ENCODE data around the gene ARL6IP4. TPM values are rescaled to one million over a fixed set of nuclear protein-coding genes. Genes with fewer than 3 reads are reported as not detected.

The ARL6IP4 gene
- total and polyA plus RNA-seq, 2 of the 4 experiments (the other 2 are of a cell fraction): 161 to 254 TPM

DNA sequence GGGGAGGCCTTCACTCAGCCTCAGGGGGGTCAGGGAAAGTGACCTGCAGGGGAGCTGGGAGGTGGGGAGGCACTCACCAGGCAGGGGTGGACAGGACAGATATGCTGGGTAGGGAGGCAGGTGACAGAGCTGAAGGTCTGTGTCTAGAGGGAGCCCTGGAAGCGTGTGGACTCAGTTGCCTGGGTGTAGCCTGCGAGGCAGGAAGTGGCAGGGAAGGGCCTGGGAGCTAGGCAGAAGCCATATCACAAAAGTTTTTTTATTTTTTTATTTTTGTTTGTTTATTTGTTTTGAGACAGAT, 39.3 kb downstream of the ARL6IP4 start:
- Histone ChIP-seq H2BK15ac (ENCODE audit: low read depth, low read length) (no peak overlapping the region), H2AK9ac (replicated peaks; ENCODE audit: low read depth, low read length, poor library complexity) (no peak overlapping the region), H3K4me3 (ENCODE audit: insufficient read depth, low read depth, low read length) (no peak overlapping the region), H4K8ac (ENCODE audit: low read depth in 2 of 2, low read length in 2 of 2) (no peak overlapping the region; a peak in 1 of 4 replicates), H2AFZ (replicated peaks; ENCODE audit: low read length, poor library complexity) (no peak overlapping the region), H4K91ac (ENCODE audit: insufficient read depth, low read depth, low read length) (no peak overlapping the region), H3K79me1 (ENCODE audit: low read depth in 1 of 2, low read length in 2 of 2) (no peaks in the 10 kb centered on the region; a peak in 1 of 4 replicates), H3K4ac (ENCODE audit: low read depth, low read length) (no peak overlapping the region), H2BK5ac (ENCODE audit: low read depth, low read length, poor library complexity, severe bottlenecking) (no peak overlapping the region), H3K4me1 (ENCODE audit: control insufficient read depth, insufficient read depth, low read length) (peaks cover 8% of the 10 kb centered on the region), H3K18ac (ENCODE audit: low read depth, low read length) (no peak overlapping the region; the same call in 1 of the 2 replicates), H2BK20ac (ENCODE audit: low read depth, low read length) (no peak overlapping the region), H4K5ac (ENCODE audit: low read depth, low read length) (no peak overlapping the region), H3K27ac (ENCODE audit: insufficient read depth, low read length) (no peak overlapping the region; the same call in 1 of the 2 replicates), H3K36me3 (ENCODE audit: control insufficient read depth, insufficient read depth, low read length) (no peaks in the 10 kb centered on the region), H3K23ac (ENCODE audit: low read depth, low read length) (no peak overlapping the region), H3K9me1 (ENCODE audit: insufficient read depth, low read length) (peaks cover 4% of the 10 kb centered on the region; the same call in 1 of the 2 replicates), H3K56ac (ENCODE audit: extremely low read depth, insufficient read depth, low read length) (no peak overlapping the region), H3K27me3 (ENCODE audit: control insufficient read depth, insufficient read depth, low read length) (no peaks in the 10 kb centered on the region), H2BK120ac (ENCODE audit: low read depth, low read length) (no peak overlapping the region), H3K9me3 (ENCODE audit: control insufficient read depth, insufficient read depth, low read length) (no peaks in the 10 kb centered on the region), H4K20me1 (ENCODE audit: insufficient read depth, low read length) (0 out of 2 replicates have a peak, but pooled peaks cover 4% of the 10 kb centered on the region), H3K9ac (ENCODE audit: low read depth, low read length) (no peak overlapping the region), H3K14ac (replicated peaks; ENCODE audit: low read depth, low read length) (0 out of 2 replicates have a peak overlapping the region, but pooled peaks have one; percentile 36), H3K4me2 (ENCODE audit: low read depth, low read length) (no peak overlapping the region), H2AK5ac (ENCODE audit: low read depth, low read length) (peak overlapping the region; percentile 34; the same call in 1 of the 2 replicates)
- DNase-seq: no peak
- in situ Hi-C loops (cut with MboI; ENCODE audit: low sequenced_read_pairs): no loop called here
- no peak for ATAC-seq (ENCODE audit: low read depth)
- intact Hi-C loops (cut with micrococcal nuclease): no loop called here
- CTCF ChIA-PET: interaction anchor here (0.6 kb wide), 1 partner anchor 168 kb away, joined by 3 read pairs; no protein-coding TSS in a partner anchor
- no TSS peak for BruUV-seq (replicated peaks)
- dilution Hi-C loops (cut with HindIII; ENCODE audit: low sequenced_read_pairs, unreplicated experiment): no loop called here
- TF ChIP-seq, protein P1, sequence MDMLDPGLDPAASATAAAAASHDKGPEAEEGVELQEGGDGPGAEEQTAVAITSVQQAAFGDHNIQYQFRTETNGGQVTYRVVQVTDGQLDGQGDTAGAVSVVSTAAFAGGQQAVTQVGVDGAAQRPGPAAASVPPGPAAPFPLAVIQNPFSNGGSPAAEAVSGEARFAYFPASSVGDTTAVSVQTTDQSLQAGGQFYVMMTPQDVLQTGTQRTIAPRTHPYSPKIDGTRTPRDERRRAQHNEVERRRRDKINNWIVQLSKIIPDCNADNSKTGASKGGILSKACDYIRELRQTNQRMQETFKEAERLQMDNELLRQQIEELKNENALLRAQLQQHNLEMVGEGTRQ (IDR thresholded peaks at IDR 0.05; ENCODE audit: low read depth, low read length): no peak
- TF ChIP-seq RCOR1 (IDR thresholded peaks at IDR 0.05; ENCODE audit: insufficient replicate concordance, low read length) (no peak), SMC3 (IDR thresholded peaks at IDR 0.05; ENCODE audit: low read depth, low read length) (no peak), MXI1 (IDR thresholded peaks at IDR 0.05; ENCODE audit: borderline replicate concordance, low read depth, low read length) (no peak), FOS (IDR thresholded peaks at IDR 0.05; ENCODE audit: low read depth, low read length) (no peak), RAD21 (IDR thresholded peaks at IDR 0.05; ENCODE audit: low read length) (no peak), CHD1 (IDR thresholded peaks at IDR 0.05; ENCODE audit: low read depth, low read length) (no peak), POLR2A (IDR thresholded peaks at IDR 0.05; ENCODE audit: low read depth, low read length) (no peak)
- POLR2A ChIA-PET (ENCODE audit: unreplicated experiment): no interaction called here
- whole genome bisulfite sequencing, 2 experiments (ENCODE audit: extremely low coverage in 2 of 2, insufficient read length in 1 of 2): no CpG with 5 or more reads among the region's 2 CpGs

All from IMR-90 (cell line).